HG02970 (cell line): ENCODE results near the gene TRO.

Experiments
- ATAC-seq: cut with Tn5 transposase; IDR thresholded peaks from one replicate; pipeline ENCODE4 v1.9.1; 2021; ENCODE audit warnings: mild to moderate bottlenecking, moderate library complexity, moderate number of reproducible peaks; ENCODE audit not compliant: unreplicated experiment, low FRiP score

TRO gene

DNA sequence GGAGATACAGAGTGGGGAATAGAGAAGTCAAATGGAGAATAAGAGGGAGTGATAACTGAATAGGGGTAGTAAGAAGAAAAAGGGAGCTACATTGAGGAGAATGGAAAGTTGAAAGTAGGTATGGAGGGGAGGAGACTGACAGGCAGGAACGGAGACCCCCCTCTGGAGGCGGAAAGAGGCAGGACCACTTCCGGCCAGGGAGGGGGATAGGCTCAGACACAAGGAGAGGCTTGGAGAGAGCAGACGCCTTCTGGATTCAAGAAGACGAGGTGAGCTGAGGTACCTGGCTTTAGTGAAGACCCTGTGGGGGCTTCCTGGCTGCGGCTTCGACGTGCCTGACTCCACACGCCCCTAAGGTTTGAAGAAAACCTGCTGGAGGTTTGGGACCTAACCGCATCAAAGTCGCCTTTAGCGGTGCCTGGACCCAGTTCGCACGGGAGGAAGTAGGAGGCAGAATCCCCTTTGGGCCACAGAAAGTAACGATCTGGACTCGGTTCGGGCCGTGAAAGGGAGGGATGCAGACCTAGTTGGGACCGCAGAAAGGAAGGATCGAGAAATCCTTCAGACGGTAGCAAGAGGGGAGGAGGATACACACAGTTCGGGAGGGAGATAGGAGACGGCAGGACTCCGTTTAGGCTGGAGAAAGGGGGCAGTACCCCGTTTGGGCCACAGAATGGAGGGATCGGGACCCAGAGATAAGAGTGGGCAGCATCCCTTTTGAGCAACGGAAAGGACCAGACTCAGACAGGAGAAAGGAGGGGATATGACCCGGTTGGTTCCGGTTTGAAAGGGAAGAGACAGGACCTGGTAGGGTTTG, at the start of gene TRO:
TRO (plus strand) TSS at position 215 of the 817 bp plus-strand sequence. CDS start 1,423 bp downstream, outside the sequence.
- no peak for ATAC-seq

DNA sequence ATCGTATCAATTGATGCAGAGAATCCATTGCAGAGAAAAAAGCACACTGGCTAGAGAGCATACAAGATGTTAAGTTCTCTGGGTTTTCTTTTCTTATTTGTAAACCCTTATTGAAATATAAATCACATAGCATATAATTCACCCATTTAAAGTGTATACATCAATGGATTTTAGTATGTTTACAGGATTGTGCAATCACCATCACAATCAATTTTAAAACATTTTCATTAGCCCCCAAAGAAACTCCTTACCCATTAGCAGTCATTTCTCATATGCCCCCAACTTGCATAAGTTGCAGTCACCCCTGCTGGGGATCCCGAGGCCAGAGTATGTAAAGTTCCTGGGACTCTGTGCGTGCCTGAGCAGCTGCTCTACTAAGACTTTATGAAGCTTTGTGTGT, 34.9 kb upstream of the TRO start:
- ATAC-seq, result no peak

GRCh38 chrX:54891573-54891972, 29.1 kb upstream of the TRO start:
- no peak for ATAC-seq

- no peak for ATAC-seq
Observed at GRCh38 chrX:54894159-54894558, 26.5 kb upstream of the TRO start.

GRCh38 chrX:54909941-54910340, 10.7 kb upstream of the TRO start:
- no peak for ATAC-seq

GRCh38 chrX:54921427-54922021, 900 bp downstream of the TRO start:
- no peak for ATAC-seq

DNA sequence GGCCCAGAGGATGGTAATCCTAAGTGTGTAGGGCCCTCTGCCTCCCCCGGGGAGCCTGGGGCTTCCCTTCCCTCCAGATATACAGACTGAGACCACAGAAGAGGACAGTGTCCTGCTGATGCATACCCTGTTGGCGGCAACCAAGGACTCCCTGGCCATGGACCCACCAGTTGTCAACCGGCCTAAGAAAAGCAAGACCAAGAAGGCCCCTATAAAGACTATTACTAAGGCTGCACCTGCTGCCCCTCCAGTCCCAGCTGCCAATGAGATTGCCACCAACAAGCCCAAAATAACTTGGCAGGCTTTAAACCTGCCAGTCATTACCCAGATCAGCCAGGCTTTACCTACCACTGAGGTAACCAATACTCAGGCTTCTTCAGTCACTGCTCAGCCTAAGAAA, 1.9 kb downstream of the TRO start:
- no peak for ATAC-seq

GRCh38 chrX:54923376-54923775, 2.8 kb downstream of the TRO start:
- no peak for ATAC-seq

DNA sequence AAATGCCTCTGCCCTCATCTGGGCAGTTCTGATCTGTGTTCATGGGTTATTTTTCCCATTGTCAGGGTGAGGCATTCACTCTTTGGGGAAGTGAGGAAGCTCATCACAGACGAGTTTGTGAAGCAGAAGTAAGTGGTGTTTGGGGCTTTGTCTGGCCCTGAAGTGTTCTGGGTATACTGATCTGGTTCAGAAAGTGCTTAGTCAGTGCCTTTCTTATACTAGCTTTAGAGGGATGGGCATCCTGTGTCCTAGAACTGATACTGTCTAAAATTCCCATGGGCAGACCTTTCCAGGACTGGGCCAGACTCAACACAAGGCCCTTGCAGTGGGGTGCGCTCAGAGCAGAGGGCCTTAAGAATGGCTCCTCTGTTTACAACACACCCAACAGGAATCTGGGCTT, 6.4 kb downstream of the TRO start:
- ATAC-seq, result no peak

DNA sequence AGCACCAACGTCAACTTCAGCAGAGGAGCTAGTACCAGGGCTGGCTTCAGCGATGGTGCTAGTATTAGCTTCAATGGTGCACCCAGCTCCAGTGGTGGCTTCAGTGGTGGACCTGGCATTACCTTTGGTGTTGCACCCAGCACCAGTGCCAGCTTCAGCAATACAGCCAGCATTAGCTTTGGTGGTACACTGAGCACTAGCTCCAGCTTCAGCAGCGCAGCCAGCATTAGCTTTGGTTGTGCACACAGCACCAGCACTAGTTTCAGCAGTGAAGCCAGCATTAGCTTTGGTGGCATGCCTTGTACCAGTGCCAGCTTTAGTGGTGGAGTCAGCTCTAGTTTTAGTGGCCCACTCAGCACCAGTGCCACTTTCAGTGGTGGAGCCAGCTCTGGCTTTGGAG, 8.3 kb downstream of the TRO start:
- no peak for ATAC-seq

DNA sequence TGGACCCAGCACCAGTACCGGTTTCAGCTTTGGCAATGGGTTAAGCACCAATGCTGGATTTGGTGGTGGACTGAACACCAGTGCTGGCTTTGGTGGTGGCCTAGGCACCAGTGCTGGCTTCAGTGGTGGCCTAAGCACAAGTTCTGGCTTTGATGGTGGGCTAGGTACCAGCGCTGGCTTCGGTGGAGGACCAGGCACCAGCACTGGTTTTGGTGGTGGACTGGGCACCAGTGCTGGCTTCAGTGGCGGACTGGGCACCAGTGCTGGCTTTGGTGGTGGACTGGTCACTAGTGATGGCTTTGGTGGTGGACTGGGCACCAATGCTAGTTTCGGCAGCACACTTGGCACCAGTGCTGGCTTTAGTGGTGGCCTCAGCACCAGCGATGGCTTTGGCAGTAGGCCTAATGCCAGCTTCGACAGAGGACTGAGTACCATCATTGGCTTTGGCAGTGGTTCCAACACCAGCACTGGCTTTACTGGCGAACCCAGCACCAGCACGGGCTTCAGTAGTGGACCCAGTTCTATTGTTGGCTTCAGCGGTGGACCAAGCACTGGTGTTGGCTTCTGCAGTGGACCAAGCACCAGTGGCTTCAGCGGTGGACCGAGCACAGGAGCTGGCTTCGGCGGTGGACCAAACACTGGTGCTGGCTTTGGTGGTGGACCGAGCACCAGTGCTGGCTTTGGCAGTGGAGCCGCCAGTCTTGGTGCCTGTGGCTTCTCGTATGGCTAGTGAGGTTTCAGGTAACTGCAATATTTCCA, 9.8 kb downstream of the TRO start:
- ATAC-seq, result no peak

DNA sequence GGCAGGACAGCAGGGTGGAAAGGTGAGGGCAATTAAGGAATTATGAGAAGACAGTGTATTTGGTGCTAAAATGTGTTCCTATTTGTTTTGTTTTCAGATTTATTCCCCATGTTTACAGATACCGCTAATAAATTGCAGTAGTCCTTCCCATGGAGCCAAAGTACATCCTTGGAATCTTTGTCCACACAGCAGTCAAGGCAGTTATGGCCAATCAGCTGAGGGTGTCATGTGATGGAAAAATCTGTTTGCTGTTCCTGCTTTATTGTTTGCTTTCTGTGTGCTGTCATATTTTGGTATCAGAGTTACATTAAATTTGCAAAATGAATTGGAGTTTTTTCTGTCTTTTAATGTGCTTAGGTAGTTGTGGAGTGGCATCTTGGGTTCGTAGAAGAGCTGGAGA, 10.5 kb downstream of the TRO start:
- no peak for ATAC-seq

DNA sequence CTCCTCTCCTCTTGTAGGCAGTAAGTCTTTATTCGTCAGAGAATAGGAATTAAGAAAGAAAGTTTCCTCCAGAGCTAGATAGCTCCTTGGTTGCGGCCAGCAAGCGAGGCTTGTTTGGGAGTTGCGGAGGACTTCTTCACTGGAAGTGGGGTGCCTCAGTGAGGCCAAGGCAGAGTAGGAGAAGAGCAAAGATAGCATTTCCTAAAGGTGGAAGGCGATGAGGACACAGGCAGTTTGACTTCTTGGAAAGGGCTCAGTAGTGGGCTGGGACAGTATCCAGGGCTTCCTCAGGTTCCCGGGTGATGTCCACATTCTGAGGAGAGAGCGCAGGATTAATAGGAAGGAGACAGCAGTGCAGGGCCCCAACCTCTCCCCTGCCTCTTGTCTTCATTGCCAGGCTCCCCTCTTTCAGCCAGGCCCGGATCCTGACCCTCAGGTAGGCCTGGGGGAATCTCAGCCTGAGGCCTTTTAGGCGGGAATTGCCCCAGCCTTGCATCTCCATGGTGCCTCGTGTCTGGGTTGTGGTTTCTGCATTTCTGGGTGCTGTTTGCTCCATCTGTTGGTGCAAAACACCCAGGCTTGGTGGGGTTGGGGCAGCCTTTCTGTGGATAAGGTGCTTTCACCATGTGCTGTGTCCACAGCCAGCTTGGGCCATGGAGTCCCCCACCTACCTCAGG, 12.7 kb downstream of the TRO start:
- ATAC-seq, result no peak

GRCh38 chrX:54934058-54934457, 13.4 kb downstream of the TRO start:
- ATAC-seq, result no peak

DNA sequence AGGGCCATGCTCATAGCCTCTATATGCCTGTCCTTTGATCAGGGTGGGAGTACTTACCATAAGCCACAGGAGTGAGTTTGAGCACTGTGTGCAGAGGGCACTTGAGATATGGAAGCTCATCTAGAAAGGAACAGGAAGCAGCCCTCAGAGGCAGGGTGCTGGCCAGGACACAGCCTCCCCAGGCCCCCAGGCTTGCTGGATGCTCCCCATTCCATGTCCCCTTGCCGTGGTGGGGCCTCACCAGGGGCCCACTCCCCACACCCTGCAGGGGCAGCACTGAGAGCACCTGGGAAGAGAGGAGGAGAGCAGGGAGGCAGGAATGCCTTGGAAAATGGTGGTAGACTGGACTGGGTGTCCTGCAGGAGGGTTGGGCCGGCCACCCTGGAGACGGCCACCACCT, 14.3 kb downstream of the TRO start:
- ATAC-seq, result no peak

DNA sequence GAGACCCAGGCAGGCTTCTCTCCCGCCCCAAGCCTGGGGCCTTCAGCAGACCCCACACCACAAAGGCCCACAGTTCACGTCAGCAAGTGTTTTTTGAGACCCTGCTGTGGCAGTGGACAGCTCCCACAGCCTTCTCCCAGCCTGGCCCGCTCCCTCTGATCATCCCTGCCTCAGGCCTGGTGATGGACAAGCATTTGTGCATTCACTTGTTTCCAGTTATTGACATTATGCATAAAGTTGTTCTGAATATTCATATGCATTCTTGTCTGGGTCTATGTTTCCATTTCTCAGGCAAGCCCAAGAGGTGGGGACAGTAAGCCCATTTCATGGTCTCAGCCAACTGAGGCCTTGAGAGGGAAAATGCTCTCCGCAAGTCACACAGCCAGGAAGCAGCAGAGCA, 14.7 kb downstream of the TRO start:
- no peak for ATAC-seq

DNA sequence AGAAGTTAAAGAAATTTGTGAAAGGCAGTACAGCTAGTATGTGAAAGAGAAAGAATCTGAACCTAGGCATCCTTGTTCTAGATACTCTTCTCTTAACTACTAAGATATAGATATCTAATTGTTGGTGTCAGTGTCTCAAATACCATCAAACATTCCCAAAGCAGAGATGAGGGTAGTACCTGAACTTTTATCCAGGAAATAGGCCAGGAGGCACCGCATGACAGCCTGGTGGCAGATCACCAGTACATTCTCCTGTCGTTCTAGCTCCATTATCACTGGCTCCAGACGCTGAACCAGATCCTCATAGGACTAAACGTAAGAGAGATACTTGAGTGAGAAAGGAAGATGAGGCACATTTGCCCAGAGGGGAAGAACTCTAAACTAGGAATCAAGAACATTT, 16.8 kb downstream of the TRO start:
- no peak for ATAC-seq

GRCh38 chrX:54944816-54945215, 24.2 kb downstream of the TRO start:
- no peak for ATAC-seq

- no peak for ATAC-seq
Observed at GRCh38 chrX:54945224-54945623, 24.6 kb downstream of the TRO start.

GRCh38 chrX:54950730-54951375, 30.2 kb downstream of the TRO start:
- no peak for ATAC-seq
